BJ (cell line): Measurements from ENCODE around the gene C6orf120. TPM values are rescaled to one million over a fixed set of nuclear protein-coding genes. Genes with fewer than 3 reads are reported as not detected.

Source experiments
- polyA plus RNA-seq: library from polyadenylated mRNA; depleted of rRNA; stranded (reverse); fragments of >200 nt; gene quantifications from 2 replicates; pipeline ENCODE4 v1.2.3, GENCODE V29; 2011; rRNA removed

The C6orf120 gene
- polyA plus RNA-seq, 1 experiment, result 13.2 TPM

Other genes with a start within 250 kb of the C6orf120 start
- 22.9 and 28.7 TPM in 2 replicates for gene WDR27, start 97 bp upstream of the C6orf120 start, polyA plus RNA-seq
- 9.8 and 20.4 TPM in 2 replicates for gene PHF10, start 22.4 kb downstream of the C6orf120 start, polyA plus RNA-seq
- gene DYNLT2, start 49.4 kb downstream of the C6orf120 start, polyA plus RNA-seq, result 0.31 and 0.32 TPM in 2 replicates
- 21.5 and 31.8 TPM in 2 replicates for gene ERMARD, start 49.5 kb downstream of the C6orf120 start, polyA plus RNA-seq